Measurements from ENCODE around the gene RHOA.

Gene RHOA

GRCh38 chr3:49411968-49412631, at the start of gene RHOA, which contains the start of gene TCTA:
RHOA (minus strand) TSS chr3:49411976; CDS start chr3:49375589, 36,387 bp downstream.
TCTA (plus strand) TSS chr3:49412423; CDS start chr3:49412427, 4 bp downstream.
- peak; percentile 100 for DNase-seq

GRCh38 chr3:49460956-49461355, 49.2 kb upstream of the RHOA start:
- no peak for DNase-seq

GRCh38 chr3:49460188-49460890, 48.6 kb upstream of the RHOA start:
- no peak for DNase-seq

GRCh38 chr3:49456466-49456865, 44.7 kb upstream of the RHOA start:
- DNase-seq: no peak

- no peak for DNase-seq
These were observed 43.3 kb upstream of the RHOA start for GRCh38 chr3:49454898-49455681.

- DNase-seq: no peak
These were observed 42.7 kb upstream of the RHOA start for GRCh38 chr3:49454458-49454857.

GRCh38 chr3:49453621-49454020, 41.8 kb upstream of the RHOA start:
- no peak for DNase-seq

- DNase-seq: no peak
These were observed 33.6 kb upstream of the RHOA start for GRCh38 chr3:49445391-49445790.

- no peak for DNase-seq
These were observed 23.0 kb upstream of the RHOA start for GRCh38 chr3:49434731-49435130.

- no peak for DNase-seq
These were observed 16.9 kb upstream of the RHOA start for GRCh38 chr3:49428752-49429080.

GRCh38 chr3:49427586-49427985, 15.8 kb upstream of the RHOA start:
- DNase-seq: no peak

- no peak for DNase-seq
These were observed 13.0 kb upstream of the RHOA start for GRCh38 chr3:49424816-49425215.

GRCh38 chr3:49422379-49423248, 10.8 kb upstream of the RHOA start, which contains the start of gene AMT:
AMT (minus strand) TSS chr3:49422473; CDS start chr3:49422450, 23 bp downstream.
- no peak for DNase-seq

- DNase-seq: no peak
These were observed 10.2 kb upstream of the RHOA start for GRCh38 chr3:49421890-49422378.

- DNase-seq: no peak
These were observed 5.8 kb upstream of the RHOA start for GRCh38 chr3:49417516-49418120.

- DNase-seq: no peak
These were observed 5.1 kb upstream of the RHOA start for GRCh38 chr3:49416867-49417266.

GRCh38 chr3:49415931-49416601, 4.3 kb upstream of the RHOA start:
- DNase-seq: peak; percentile 81 to 86

- DNase-seq: no peak
These were observed 3.0 kb upstream of the RHOA start for GRCh38 chr3:49414753-49415152.

GRCh38 chr3:49413338-49413734, 1.6 kb upstream of the RHOA start:
- no peak for DNase-seq

- DNase-seq: no peak
These were observed 1.0 kb upstream of the RHOA start for GRCh38 chr3:49412632-49413337.

- peak; percentile 54 to 70 for DNase-seq
These were observed 225 bp downstream of the RHOA start for GRCh38 chr3:49411535-49411967.
